Stomach (tissue), 9 donors: Measurements from ENCODE around the gene PCYT2. TPM values are rescaled to one million over a fixed set of nuclear protein-coding genes. Genes with fewer than 3 reads are reported as not detected.

Source experiments
- DNase-seq, 2 donors: peaks; one replicate each; pipeline versions ENCODE4 v3.0.0 to v3.0.0-alpha.2; 2013 to 2019
- H3K27ac ChIP-seq, 5 donors: fragments of 200-600 bp in 4 of 5; sonication (generic) in 4 of 5; one replicate each; pipeline ENCODE4 v1.5.1; 2013 to 2019; ENCODE audit warnings: mild to moderate bottlenecking in 1 of 5, moderate library complexity in 1 of 5
- H3K27me3 ChIP-seq, 3 donors: fragments of 200-600 bp; sonication (generic); one replicate each; pipeline ENCODE4 v1.5.1; 2017 to 2019; ENCODE audit warnings: mixed run types in 1 of 3
- H3K36me3 ChIP-seq, 4 donors: fragments of 200-600 bp; sonication (generic); 1 replicate in 3 of 4; 2 replicates in 1 of 4; pipeline ENCODE4 v1.5.1; 2016 to 2019
- H3K4me1 ChIP-seq, 4 donors: fragments of 200-600 bp; sonication (generic); one replicate each; pipeline ENCODE4 v1.5.1; 2016 to 2019
- H3K4me3 ChIP-seq, 4 donors: fragments of 200-600 bp; sonication (generic) in 3 of 4; one replicate each; pipeline ENCODE4 v1.5.1; 2016 to 2019; ENCODE audit warnings: mild to moderate bottlenecking in 1 of 4
- H3K9me3 ChIP-seq, 4 donors: fragments of 200-600 bp; sonication (generic); one replicate each; pipeline ENCODE4 v1.5.1; 2016 to 2019
- EP300 ChIP-seq: sonication (generic); formaldehyde crosslinking; IDR thresholded peaks from one replicate; pipeline ENCODE4 v1.6.1; 2017; ENCODE audit warnings: antibody characterized with exemption
- POLR2A ChIP-seq, 4 donors: fragments of 450-650 bp; IDR thresholded peaks; one replicate each; pipeline ENCODE4 v1.6.1; 2016; ENCODE audit warnings: antibody characterized with exemption in 4 of 4, control low read depth in 2 of 4, mild to moderate bottlenecking in 1 of 4, moderate library complexity in 1 of 4
- POLR2AphosphoS5 ChIP-seq, 3 donors: sonication (generic); formaldehyde crosslinking; IDR thresholded peaks; one replicate each; pipeline ENCODE4 v1.6.1; 2016; ENCODE audit warnings: antibody characterized with exemption in 3 of 3
- WGBS, 5 donors: extraction: QIAGEN DNeasy Blood & Tissue Kit in 3 of 5; methylation state at CpG; one replicate each; pipeline versions ENCODE4 v1.1.5 to v1.1.7; 2013 to 2018; 5-methylcytosine and 5-hydroxymethylcytosine counted together
- intact Hi-C: fragments of 100-400 bp; cut with DNase I; formaldehyde crosslinking; loops from one replicate; pipeline ENCODE4 v1.15.1; 2023; ENCODE audit warnings: low total_unique reads
- polyA plus RNA-seq, 3 donors: library from polyadenylated mRNA; stranded (reverse); fragments of 200-250 nt; gene quantifications; one replicate each; pipeline ENCODE4 v1.2.3, GENCODE V29; 2013
- total RNA-seq, 5 donors: library from RNA; depleted of rRNA; stranded (reverse); fragments of >200 nt; gene quantifications; one replicate each; pipeline versions ENCODE4 v1.1.0 to v1.2.3, GENCODE V29; 2014 to 2016
- TF ChIP-seq, protein P1 (sequence below), 7 experiments: fragments of 450-650 bp in 4 of 7; fragments of 200-600 bp in 3 of 7; sonication (generic) in 3 of 7; IDR thresholded peaks; one replicate each; pipeline ENCODE4 v1.5.1; 2016 to 2019; ENCODE audit warnings: antibody characterized with exemption in 7 of 7, control low read depth in 2 of 7, mild to moderate bottlenecking in 1 of 7
- donor health status: healthy with polysubstance abuse.
- donor health status: Bipolar disorder and iron deficiency.
- donor health status: healthy.

The PCYT2 gene
- total and polyA plus RNA-seq, 8 donors, result 17.5 to 119 (median 41.2) TPM

GRCh38 chr17:81902023-81902652, 9.1 kb downstream of the PCYT2 start, which contains the start of gene NPB:
TSS of gene NPB (plus strand) at chr17:81902238. CDS start at chr17:81902278, 40 bp downstream.
- peak within 1 kb of the TSS; percentile 39 to 49 (median 43) for H3K4me3 ChIP-seq
- WGBS, 5 donors, result 0 to 1% (median 0%) methylated on average over 3 to 79 of the region's 79 CpGs
- H3K27me3 ChIP-seq, result peaks cover 0 to 25% (median 17%) of the 10 kb centered on the region in 3 donors
- H3K9me3 ChIP-seq, result no peaks in the 10 kb centered on the region
- peak; percentile 49 to 77 for DNase-seq
- intact Hi-C loops, result no loop called here
- H3K36me3 ChIP-seq, result peaks cover 32 to 76% (median 71%) of the 10 kb centered on the region in 4 donors
- H3K4me1 ChIP-seq, result peaks cover 13 to 20% (median 19%) of the 10 kb centered on the region in 4 donors
- peak within 1 kb of the TSS in 1 of 5 donors; percentile 1 for H3K27ac ChIP-seq
- TF ChIP-seq, protein P1, sequence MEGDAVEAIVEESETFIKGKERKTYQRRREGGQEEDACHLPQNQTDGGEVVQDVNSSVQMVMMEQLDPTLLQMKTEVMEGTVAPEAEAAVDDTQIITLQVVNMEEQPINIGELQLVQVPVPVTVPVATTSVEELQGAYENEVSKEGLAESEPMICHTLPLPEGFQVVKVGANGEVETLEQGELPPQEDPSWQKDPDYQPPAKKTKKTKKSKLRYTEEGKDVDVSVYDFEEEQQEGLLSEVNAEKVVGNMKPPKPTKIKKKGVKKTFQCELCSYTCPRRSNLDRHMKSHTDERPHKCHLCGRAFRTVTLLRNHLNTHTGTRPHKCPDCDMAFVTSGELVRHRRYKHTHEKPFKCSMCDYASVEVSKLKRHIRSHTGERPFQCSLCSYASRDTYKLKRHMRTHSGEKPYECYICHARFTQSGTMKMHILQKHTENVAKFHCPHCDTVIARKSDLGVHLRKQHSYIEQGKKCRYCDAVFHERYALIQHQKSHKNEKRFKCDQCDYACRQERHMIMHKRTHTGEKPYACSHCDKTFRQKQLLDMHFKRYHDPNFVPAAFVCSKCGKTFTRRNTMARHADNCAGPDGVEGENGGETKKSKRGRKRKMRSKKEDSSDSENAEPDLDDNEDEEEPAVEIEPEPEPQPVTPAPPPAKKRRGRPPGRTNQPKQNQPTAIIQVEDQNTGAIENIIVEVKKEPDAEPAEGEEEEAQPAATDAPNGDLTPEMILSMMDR (IDR thresholded peaks at IDR 0.05), result no peak
- TF ChIP-seq POLR2AphosphoS5 (IDR thresholded peaks at IDR 0.05) (no peak), POLR2A (IDR thresholded peaks at IDR 0.05) (no peak), EP300 (no peak)

- TF ChIP-seq POLR2A (IDR thresholded peaks at IDR 0.05) (no peak), POLR2AphosphoS5 (IDR thresholded peaks at IDR 0.05) (no peak), EP300 (no peak)
- TF ChIP-seq, protein P1 (IDR thresholded peaks at IDR 0.05), result no peak
- Histone ChIP-seq H3K36me3 (peaks cover 30 to 76% (median 71%) of the 10 kb centered on the region in 4 donors), H3K9me3 (no peaks in the 10 kb centered on the region), H3K27me3 (peaks cover 0 to 25% (median 17%) of the 10 kb centered on the region in 3 donors), H3K4me3 (peak overlapping the region; percentile 39 to 49 (median 43)), H3K27ac (no peak overlapping the region), H3K4me1 (peaks cover 13 to 20% (median 19%) of the 10 kb centered on the region in 4 donors)
- no peak for DNase-seq
- intact Hi-C loops, result no loop called here
- WGBS, 5 donors, result 50 to 93% (median 64%) methylated on average over 10 to 21 of the region's 21 CpGs
Measured at GRCh38 chr17:81901167-81902022, 9.8 kb downstream of the PCYT2 start.

DNA sequence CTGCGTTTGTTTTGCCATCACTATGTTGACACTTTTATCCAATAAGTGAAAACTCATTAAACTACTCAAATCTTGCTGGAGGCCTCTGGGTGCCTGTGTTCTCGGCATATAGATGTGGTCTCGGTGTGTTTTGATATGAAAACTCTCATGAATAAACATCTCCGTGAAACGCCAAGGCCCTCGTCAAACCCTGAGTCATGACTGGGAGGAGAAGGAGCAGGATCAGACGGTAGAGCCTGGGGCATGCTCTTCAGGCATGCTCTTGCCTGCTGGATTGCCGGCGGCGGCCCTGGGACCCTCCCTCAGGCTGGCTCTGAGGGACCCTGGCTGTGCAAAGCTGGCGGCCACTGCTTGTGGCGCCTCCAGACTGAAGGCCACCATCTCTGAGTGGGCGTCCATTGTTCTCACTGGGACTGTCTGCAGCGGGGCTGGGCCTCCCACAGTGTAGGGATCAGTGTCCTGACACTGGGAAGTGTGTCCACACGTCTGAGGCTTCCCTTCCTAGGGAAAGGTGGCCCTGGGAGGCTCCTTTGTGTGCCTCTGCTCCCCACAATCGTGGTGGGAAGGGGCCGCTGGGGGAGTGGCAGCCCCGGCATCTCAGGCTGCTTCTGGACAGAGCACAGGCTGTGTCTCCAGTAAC, 10.9 kb downstream of the PCYT2 start:
- intact Hi-C loops, result no loop called here
- Histone ChIP-seq H3K9me3 (no peaks in the 10 kb centered on the region), H3K4me1 (peaks cover 13 to 20% (median 19%) of the 10 kb centered on the region in 4 donors), H3K27ac (no peak overlapping the region), H3K4me3 (no peak overlapping the region), H3K36me3 (peaks cover 32 to 76% (median 71%) of the 10 kb centered on the region in 4 donors), H3K27me3 (peaks cover 0 to 25% (median 17%) of the 10 kb centered on the region in 3 donors)
- DNase-seq, result no peak
- 63 to 80% (median 73%) methylated on average over 5 to 18 of the region's 18 CpGs for WGBS, 5 donors
- no peak for TF ChIP-seq POLR2A (IDR thresholded peaks at IDR 0.05)
- TF ChIP-seq, protein P1 (IDR thresholded peaks at IDR 0.05), result no peak
